Activated CD8-positive, alpha-beta memory T cell treated with anti-CD3 and anti-CD28 coated beads, Interleukin-2, amount 10 ng/mL, durations not matched to agents 7 days and 5 days (primary cell): Measurements from ENCODE around the gene BAZ1B. TPM values are rescaled to one million over a fixed set of nuclear protein-coding genes. Genes with fewer than 3 reads are reported as not detected.
"Not testable (repeated sequence)": the region's sequence is repeated elsewhere in the genome, so short reads cannot be mapped to it uniquely, and the experiment has no call there.

Source experiments
- ATAC-seq: fragments of 150-1000 bp; cut with Tn5 transposase; one replicate; pipeline ENCODE4 v1.10.0; 2021; ENCODE audit warnings: moderate library complexity
- CTCF ChIA-PET: fragments of 350-600 bp; sonication (Branson Sonifier 250); formaldehyde crosslinking; loops from one replicate; lab custom pipeline; 2021; ENCODE audit warnings: antibody characterized with exemption; lab: Charles Lee
- DNase-seq: peaks from one replicate; pipeline ENCODE4 v3.0.0-alpha.2; 2020
- H3K27ac Mint-ChIP-seq: one replicate; pipeline ENCODE4 v1.8.0; 2021; ENCODE audit warnings: mild to moderate bottlenecking, mixed read lengths
- H3K27me3 Mint-ChIP-seq: one replicate; pipeline ENCODE4 v1.8.0; 2021; ENCODE audit warnings: mixed read lengths
- H3K36me3 Mint-ChIP-seq: one replicate; pipeline ENCODE4 v1.8.0; 2021; ENCODE audit warnings: mild to moderate bottlenecking, mixed read lengths
- H3K4me1 Mint-ChIP-seq: one replicate; pipeline ENCODE4 v1.8.0; 2021; ENCODE audit warnings: mixed read lengths
- H3K4me3 Mint-ChIP-seq: one replicate; pipeline ENCODE4 v1.8.0; 2021; ENCODE audit warnings: mild to moderate bottlenecking, moderate library complexity, mixed read lengths
- H3K9me3 Mint-ChIP-seq: one replicate; pipeline ENCODE4 v1.8.0; 2022; ENCODE audit warnings: low read depth, mixed read lengths
- total RNA-seq, 2 experiments: library from RNA; stranded (reverse); gene quantifications; one replicate each; pipeline ENCODE4 v1.2.3, GENCODE V29; 2021

Gene BAZ1B
- total RNA-seq, 2 experiments from 2014 or later: 112 to 129 TPM

DNA sequence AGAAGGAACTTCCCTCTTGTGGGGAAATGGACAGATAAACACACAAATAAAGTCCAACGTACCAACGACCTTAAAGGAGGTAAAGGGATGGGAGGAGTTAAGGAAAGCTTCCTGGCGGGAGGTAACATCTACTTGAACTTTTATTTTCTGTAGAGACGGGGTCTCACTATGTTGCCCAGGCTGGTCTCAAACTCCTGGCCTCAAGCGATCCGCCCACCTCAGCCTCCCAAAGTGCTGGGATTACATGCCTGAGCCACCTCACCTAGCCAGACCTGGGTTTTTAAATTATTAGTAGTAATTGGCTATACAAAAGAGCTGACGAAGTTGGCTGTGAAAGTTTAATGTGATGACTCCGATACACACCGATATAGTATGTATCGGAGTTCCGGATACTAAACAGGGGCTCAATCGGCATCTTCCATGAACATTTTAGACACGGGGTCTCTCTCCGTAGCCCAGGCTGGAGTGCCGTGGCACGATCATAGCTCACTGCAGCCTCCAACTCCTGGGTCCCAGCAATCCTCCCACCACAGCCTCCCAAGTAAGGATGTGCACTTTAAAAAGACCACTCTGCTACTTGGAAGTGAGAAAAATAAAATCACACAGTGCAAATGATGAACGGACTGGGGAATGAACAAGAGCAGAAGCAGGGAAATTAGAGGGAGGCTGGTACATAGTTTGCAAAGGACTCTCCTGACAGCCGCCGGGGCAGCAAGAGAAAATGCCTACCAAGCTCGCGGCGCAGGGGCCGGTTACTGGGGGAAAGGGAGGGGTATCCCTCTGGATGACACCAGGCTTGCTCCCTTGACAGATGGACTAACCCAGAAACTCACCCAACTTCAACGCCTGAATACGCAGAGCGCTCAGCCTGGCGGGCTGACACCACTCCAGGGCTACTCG is 34.4 kb upstream of the BAZ1B start:
- H3K9me3 Mint-ChIP-seq: no peaks in the 10 kb centered on the region
- peak overlapping the region; percentile 79 for H3K27ac Mint-ChIP-seq
- peak overlapping the region; percentile 97 for H3K4me3 Mint-ChIP-seq
- peaks cover 40% of the 10 kb centered on the region for H3K4me1 Mint-ChIP-seq
- CTCF ChIA-PET: interaction anchor here (0.7 to 4.8 kb wide), 8 partner anchors 10 to 178 kb away, joined by 3 to 26 read pairs (median 5); partner anchors contain the start of genes BAZ1B and TBL2
- peaks cover 16% of the 10 kb centered on the region for H3K36me3 Mint-ChIP-seq
- no peak for DNase-seq
- no peak for ATAC-seq
- no peaks in the 10 kb centered on the region for H3K27me3 Mint-ChIP-seq

DNA sequence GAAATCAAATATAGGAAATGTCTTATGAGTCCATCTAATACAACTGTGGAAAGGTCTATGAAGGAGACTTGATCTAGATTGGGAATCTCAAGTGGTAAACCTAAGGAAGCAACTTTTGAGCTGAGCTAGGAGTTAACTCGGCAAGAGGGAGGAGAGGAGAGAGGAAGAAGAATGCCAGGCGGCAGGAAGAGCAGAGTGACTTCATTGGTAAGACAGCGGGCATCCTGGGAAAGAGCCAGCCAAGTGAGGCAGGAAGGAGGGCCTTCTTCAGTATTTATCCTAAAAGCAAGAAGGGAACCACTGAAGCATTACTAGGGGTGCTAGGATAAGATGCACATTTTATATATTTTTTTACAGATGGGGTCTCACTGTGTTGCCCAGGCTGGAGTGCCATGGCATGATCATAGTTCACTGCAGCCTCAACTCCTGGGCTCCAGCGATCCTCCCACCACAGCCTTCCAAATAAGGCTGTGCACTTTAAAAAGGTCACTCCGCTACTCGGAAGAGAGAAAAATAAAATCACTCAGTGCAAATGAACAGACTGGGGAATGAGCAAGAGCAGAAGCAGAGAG is 33.4 kb upstream of the BAZ1B start:
- peaks cover 20% of the 10 kb centered on the region for H3K36me3 Mint-ChIP-seq
- ATAC-seq (no peak), DNase-seq (no peak)
- peak overlapping the region; percentile 59 for H3K27ac Mint-ChIP-seq
- peaks cover 41% of the 10 kb centered on the region for H3K4me1 Mint-ChIP-seq
- H3K9me3 Mint-ChIP-seq: no peaks in the 10 kb centered on the region
- CTCF ChIA-PET: interaction anchor here (0.8 to 4.8 kb wide), 3 partner anchors 23 to 35 kb away, joined by 3 to 26 read pairs (median 5); partner anchors contain the start of genes BAZ1B and TBL2
- H3K27me3 Mint-ChIP-seq: no peaks in the 10 kb centered on the region
- peak overlapping the region; percentile 97 for H3K4me3 Mint-ChIP-seq

DNA sequence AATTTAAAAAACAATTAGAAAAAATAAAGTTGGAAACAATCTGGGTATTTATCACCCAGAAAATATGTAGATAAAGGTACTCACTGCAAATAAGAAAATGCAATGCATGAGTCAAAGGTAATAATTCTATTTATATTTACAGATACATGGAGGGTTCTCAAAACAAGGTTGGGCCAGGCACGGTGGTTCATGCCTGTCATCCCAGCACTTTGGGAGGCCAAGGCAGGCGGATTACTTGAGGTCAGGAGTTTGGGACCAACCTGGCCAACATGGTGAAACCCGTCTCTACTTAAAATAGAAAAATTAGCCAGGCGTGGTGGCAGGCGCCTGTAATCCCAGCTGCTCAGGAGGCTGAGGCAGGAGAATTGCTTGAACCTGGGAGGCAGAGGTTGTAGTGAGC is 28.0 kb upstream of the BAZ1B start:
- ATAC-seq, DNase-seq, H3K4me3 Mint-ChIP-seq, H3K27ac Mint-ChIP-seq, H3K27me3 Mint-ChIP-seq, H3K9me3 Mint-ChIP-seq: not testable (repeated sequence)
- peaks cover 34% of the 10 kb centered on the region for H3K36me3 Mint-ChIP-seq
- peaks cover 48% of the 10 kb centered on the region for H3K4me1 Mint-ChIP-seq
- CTCF ChIA-PET: interaction anchor here (0.7 kb wide), 1 partner anchor 17 kb away, joined by 3 read pairs; no protein-coding TSS in a partner anchor

GRCh38 chr7:73549176-73549575 is 27.1 kb upstream of the BAZ1B start:
- Mint-ChIP-seq H3K9me3 (no peaks in the 10 kb centered on the region), H3K27ac (no peak overlapping the region), H3K36me3 (peaks cover 31% of the 10 kb centered on the region), H3K4me1 (peaks cover 43% of the 10 kb centered on the region), H3K27me3 (no peaks in the 10 kb centered on the region), H3K4me3 (no peak overlapping the region)
- CTCF ChIA-PET: interaction anchor here (0.7 kb wide), 1 partner anchor 18 kb away, joined by 3 read pairs; no protein-coding TSS in a partner anchor
- ATAC-seq: no peak
- DNase-seq: no peak

DNA sequence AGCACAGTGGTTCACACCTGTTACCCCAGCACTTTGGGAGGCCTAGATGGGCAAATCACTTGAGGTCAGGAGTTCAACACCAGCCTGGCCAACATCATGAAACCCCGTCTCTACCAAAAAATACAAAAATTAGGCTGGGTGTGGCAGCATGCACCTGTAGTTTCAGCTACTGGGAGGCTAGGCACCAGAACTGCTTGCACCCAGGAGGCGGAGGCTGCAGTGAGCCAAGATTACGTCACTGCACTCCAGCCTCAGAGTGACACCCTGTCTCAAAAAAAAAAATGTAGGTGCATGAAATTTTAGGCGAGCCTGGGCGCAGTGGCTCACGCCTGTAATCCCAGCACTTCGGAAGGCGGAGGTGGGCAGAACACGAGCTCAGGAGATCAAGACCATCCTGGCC is 25.7 kb upstream of the BAZ1B start:
- Mint-ChIP-seq H3K4me1 (peaks cover 39% of the 10 kb centered on the region), H3K4me3 (no peak overlapping the region), H3K27me3 (no peaks in the 10 kb centered on the region), H3K9me3 (no peaks in the 10 kb centered on the region), H3K36me3 (peaks cover 37% of the 10 kb centered on the region), H3K27ac (peak overlapping the region; percentile 35)
- DNase-seq (no peak), ATAC-seq (no peak)
- CTCF ChIA-PET: interaction anchor here (0.6 to 1.6 kb wide), 2 partner anchors 10 to 39 kb away, joined by 4 to 5 read pairs; no protein-coding TSS in a partner anchor

- Mint-ChIP-seq H3K9me3 (no peaks in the 10 kb centered on the region), H3K27ac (no peak overlapping the region), H3K36me3 (peaks cover 44% of the 10 kb centered on the region), H3K4me1 (peaks cover 33% of the 10 kb centered on the region), H3K27me3 (no peaks in the 10 kb centered on the region), H3K4me3 (no peak overlapping the region)
- CTCF ChIA-PET: interaction anchor here (0.6 kb wide), 1 partner anchor 33 kb away, joined by 3 read pairs; no protein-coding TSS in a partner anchor
- DNase-seq: no peak
- no peak for ATAC-seq
Measured at GRCh38 chr7:73544678-73545077, 22.6 kb upstream of the BAZ1B start.

DNA sequence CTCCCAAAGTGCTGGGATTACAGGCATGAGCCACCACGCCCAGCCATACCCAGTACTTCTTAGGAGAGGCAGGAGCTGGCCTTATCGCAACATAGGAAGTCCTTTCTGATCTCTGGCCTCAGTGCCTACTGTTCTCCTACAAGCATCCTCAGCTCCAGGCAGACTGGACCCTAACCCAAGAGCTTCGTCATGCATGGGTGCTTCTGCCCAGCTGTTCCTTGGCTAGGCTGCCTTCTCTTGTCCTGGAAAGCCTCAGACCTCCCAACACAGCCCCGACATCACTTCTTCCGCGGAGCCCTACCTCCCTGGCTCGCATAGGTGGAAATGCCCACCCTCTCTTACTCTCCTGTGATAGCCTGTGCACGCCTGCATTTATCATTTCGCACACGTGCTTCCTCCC is 19.6 kb upstream of the BAZ1B start:
- no peaks in the 10 kb centered on the region for H3K9me3 Mint-ChIP-seq
- no peaks in the 10 kb centered on the region for H3K27me3 Mint-ChIP-seq
- no peak overlapping the region for H3K4me3 Mint-ChIP-seq
- CTCF ChIA-PET: interaction anchor here (1.3 kb wide), 1 partner anchor 21 kb away, joined by 3 read pairs; no protein-coding TSS in a partner anchor
- ATAC-seq: no peak
- H3K27ac Mint-ChIP-seq: no peak overlapping the region
- DNase-seq: no peak
- peaks cover 12% of the 10 kb centered on the region for H3K4me1 Mint-ChIP-seq
- H3K36me3 Mint-ChIP-seq: peaks cover 52% of the 10 kb centered on the region

DNA sequence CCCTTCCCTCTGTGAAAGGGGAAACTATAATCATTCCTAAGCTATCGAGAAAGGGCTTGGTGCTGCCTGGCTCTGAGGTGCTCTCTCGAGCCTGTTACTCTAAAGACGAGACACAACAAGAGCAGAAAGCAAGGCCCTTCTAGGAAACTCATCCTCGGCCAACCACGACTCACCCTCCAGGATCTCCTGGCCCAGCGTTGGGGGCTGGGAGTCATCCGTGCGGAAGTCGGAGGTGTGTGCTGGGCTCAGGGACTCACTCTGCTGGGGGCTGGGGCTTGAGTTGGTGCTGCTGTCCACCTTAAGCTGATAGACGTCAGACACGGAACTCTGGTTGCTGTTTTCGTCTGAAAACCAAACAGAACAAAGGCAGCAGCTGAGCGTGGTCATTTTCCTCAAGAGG is 17.6 kb upstream of the BAZ1B start:
- Mint-ChIP-seq H3K4me3 (no peak overlapping the region), H3K4me1 (peaks cover 3% of the 10 kb centered on the region), H3K27me3 (no peaks in the 10 kb centered on the region), H3K9me3 (no peaks in the 10 kb centered on the region), H3K36me3 (peaks cover 57% of the 10 kb centered on the region), H3K27ac (no peak overlapping the region)
- ATAC-seq: no peak
- no peak for DNase-seq
- CTCF ChIA-PET: no interaction called here

DNA sequence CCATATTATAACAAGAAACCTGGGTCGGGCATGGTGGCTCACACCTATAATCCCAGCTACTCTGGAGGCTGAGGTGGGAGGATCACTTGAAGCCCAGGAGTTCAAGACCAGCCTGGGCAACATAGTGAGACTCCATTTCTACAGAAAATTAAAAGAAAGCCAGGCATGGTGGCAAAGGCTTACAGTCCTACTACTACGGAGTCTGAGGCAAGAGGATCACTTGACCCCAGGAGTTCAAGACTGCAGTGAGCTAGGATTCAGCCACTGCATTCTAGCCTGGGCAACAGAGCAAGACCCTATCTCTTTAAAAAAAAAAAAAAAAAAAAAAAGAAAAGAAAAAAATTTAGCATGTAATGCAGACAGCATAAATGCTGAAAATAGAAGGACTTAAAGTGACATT is 16.4 kb upstream of the BAZ1B start:
- not testable (repeated sequence) for H3K4me1 Mint-ChIP-seq, H3K27me3 Mint-ChIP-seq, H3K9me3 Mint-ChIP-seq, H3K4me3 Mint-ChIP-seq, ATAC-seq, DNase-seq, H3K27ac Mint-ChIP-seq
- CTCF ChIA-PET: interaction anchor here (1.0 kb wide), 1 partner anchor 8 kb away, joined by 4 read pairs; no protein-coding TSS in a partner anchor
- peaks cover 53% of the 10 kb centered on the region for H3K36me3 Mint-ChIP-seq

DNA sequence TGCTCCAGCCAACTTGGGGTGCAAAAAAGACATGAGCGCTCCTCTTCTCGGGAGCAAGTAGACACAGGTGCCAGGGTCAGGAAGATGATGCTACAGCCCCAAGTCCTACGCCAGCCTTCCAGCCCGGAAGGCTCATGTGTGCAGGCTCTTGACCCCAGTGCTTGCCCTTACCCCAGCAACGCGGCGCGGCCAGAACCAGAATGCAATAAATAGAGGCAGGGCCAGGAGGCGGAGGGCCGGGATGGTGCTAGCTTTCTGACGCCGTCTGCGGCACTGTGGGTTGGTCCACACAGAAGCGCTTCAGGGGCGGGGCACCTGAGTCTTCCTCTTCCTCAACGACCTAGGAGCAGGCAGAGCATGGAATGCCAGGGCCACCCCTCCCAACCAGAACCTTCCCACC is 15.0 kb upstream of the BAZ1B start:
- Mint-ChIP-seq H3K36me3 (peaks cover 45% of the 10 kb centered on the region), H3K27ac (no peak overlapping the region), H3K4me1 (no peaks in the 10 kb centered on the region), H3K9me3 (no peaks in the 10 kb centered on the region), H3K4me3 (no peak overlapping the region), H3K27me3 (no peaks in the 10 kb centered on the region)
- CTCF ChIA-PET: no interaction called here
- DNase-seq: no peak
- ATAC-seq: no peak

- Mint-ChIP-seq H3K4me3 (no peak overlapping the region), H3K27ac (no peak overlapping the region)
- CTCF ChIA-PET: no interaction called here
Measured at GRCh38 chr7:73536479-73536878, 14.4 kb upstream of the BAZ1B start.

GRCh38 chr7:73535918-73536317 is 13.8 kb upstream of the BAZ1B start:
- H3K9me3 Mint-ChIP-seq, H3K27me3 Mint-ChIP-seq, DNase-seq, H3K4me1 Mint-ChIP-seq, CTCF ChIA-PET, H3K27ac Mint-ChIP-seq, ATAC-seq, H3K4me3 Mint-ChIP-seq: not testable (repeated sequence)
- H3K36me3 Mint-ChIP-seq: peaks cover 39% of the 10 kb centered on the region

More at GRCh38 chr7:73536479-73536878, 14.4 kb upstream of the BAZ1B start:
- Mint-ChIP-seq H3K4me1 (no peaks in the 10 kb centered on the region), H3K27me3 (no peaks in the 10 kb centered on the region), H3K36me3 (peaks cover 41% of the 10 kb centered on the region), H3K9me3 (no peaks in the 10 kb centered on the region)
- ATAC-seq: no peak
- DNase-seq: no peak

GRCh38 chr7:73533742-73534141 is 11.6 kb upstream of the BAZ1B start:
- H3K27me3 Mint-ChIP-seq: no peaks in the 10 kb centered on the region
- H3K9me3 Mint-ChIP-seq: no peaks in the 10 kb centered on the region
- CTCF ChIA-PET: no interaction called here
- H3K4me1 Mint-ChIP-seq: no peaks in the 10 kb centered on the region
- H3K27ac Mint-ChIP-seq: no peak overlapping the region
- DNase-seq: no peak
- peaks cover 30% of the 10 kb centered on the region for H3K36me3 Mint-ChIP-seq
- H3K4me3 Mint-ChIP-seq: no peak overlapping the region
- no peak for ATAC-seq
